Glutamatergic neuron (in vitro differentiated cells): ENCODE data around the gene XRRA1. TPM values are rescaled to one million over a fixed set of nuclear protein-coding genes. Genes with fewer than 3 reads are reported as not detected.

Experiments
- DNase-seq: peaks from one replicate; pipeline ENCODE4 v3.0.0; 2022
- H3K27ac Mint-ChIP-seq: one replicate; pipeline ENCODE4 v1.8.0; 2020; ENCODE audit warnings: mild to moderate bottlenecking, mixed read lengths, inconsistent platforms; ENCODE audit not compliant: unreplicated experiment
- H3K27me3 Mint-ChIP-seq: one replicate; pipeline ENCODE4 v1.8.0; 2020; ENCODE audit warnings: mild to moderate bottlenecking, moderate library complexity, mixed read lengths, inconsistent platforms; ENCODE audit not compliant: unreplicated experiment
- H3K36me3 Mint-ChIP-seq: one replicate; pipeline ENCODE4 v1.8.0; 2020; ENCODE audit warnings: mild to moderate bottlenecking, mixed read lengths, inconsistent platforms; ENCODE audit not compliant: unreplicated experiment
- H3K4me1 Mint-ChIP-seq: one replicate; pipeline ENCODE4 v1.8.0; 2020; ENCODE audit warnings: mild to moderate bottlenecking, low read depth, mixed read lengths, inconsistent platforms; ENCODE audit not compliant: unreplicated experiment
- H3K4me3 Mint-ChIP-seq: one replicate; pipeline ENCODE4 v1.8.0; 2020; ENCODE audit warnings: mild to moderate bottlenecking, mixed read lengths, inconsistent platforms; ENCODE audit not compliant: unreplicated experiment
- H3K9me3 Mint-ChIP-seq: one replicate; pipeline ENCODE4 v1.8.0; 2020; ENCODE audit warnings: mild to moderate bottlenecking, moderate library complexity, mixed read lengths, inconsistent platforms; ENCODE audit not compliant: unreplicated experiment
- total RNA-seq: library from RNA; stranded (reverse); fragmentation: NEBNext Ultra II Directional; extraction: Animal tissue kit (Norgen Biotek cat#: 25700); gene quantifications from one replicate; pipeline ENCODE4 v1.2.1, GENCODE V29; 2021; ENCODE audit not compliant: unreplicated experiment
- TF ChIP-seq, protein P1 (sequence below): fragments of 200-600 bp; sonication (generic); IDR thresholded peaks from one replicate; pipeline ENCODE4 v1.5.0; 2021; ENCODE audit not compliant: partially characterized antibody, unreplicated experiment

The XRRA1 gene
- total RNA-seq, 1 donor from 2014 or later, result 8.6 TPM

DNA sequence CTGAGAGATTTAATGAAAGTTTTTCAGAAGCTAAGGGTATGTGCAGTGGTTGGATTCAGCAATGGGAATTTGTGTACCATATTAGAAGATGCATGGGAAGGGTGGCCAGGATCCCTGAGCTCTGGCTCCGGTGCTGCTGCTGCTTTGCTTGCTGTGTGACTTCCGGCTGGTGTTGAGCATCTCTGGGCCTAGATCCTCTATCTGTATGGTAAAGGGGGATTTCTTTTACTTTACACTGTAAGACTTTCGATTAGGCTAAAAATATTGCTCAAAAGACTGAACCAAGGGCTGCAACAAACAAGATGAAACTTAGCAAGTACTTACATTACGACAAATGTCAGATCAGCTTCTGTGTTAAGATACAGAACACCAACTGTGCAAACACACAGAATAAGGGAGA is 39.1 kb downstream of the XRRA1 start:
- TF ChIP-seq, protein P1, sequence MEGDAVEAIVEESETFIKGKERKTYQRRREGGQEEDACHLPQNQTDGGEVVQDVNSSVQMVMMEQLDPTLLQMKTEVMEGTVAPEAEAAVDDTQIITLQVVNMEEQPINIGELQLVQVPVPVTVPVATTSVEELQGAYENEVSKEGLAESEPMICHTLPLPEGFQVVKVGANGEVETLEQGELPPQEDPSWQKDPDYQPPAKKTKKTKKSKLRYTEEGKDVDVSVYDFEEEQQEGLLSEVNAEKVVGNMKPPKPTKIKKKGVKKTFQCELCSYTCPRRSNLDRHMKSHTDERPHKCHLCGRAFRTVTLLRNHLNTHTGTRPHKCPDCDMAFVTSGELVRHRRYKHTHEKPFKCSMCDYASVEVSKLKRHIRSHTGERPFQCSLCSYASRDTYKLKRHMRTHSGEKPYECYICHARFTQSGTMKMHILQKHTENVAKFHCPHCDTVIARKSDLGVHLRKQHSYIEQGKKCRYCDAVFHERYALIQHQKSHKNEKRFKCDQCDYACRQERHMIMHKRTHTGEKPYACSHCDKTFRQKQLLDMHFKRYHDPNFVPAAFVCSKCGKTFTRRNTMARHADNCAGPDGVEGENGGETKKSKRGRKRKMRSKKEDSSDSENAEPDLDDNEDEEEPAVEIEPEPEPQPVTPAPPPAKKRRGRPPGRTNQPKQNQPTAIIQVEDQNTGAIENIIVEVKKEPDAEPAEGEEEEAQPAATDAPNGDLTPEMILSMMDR, result no peak
- DNase-seq, result no peak
- H3K4me3 Mint-ChIP-seq, result no peak overlapping the region
- no peaks in the 10 kb centered on the region for H3K36me3 Mint-ChIP-seq
- no peaks in the 10 kb centered on the region for H3K9me3 Mint-ChIP-seq
- no peak overlapping the region for H3K27ac Mint-ChIP-seq
- no peaks in the 10 kb centered on the region for H3K27me3 Mint-ChIP-seq
- H3K4me1 Mint-ChIP-seq, result no peaks in the 10 kb centered on the region

GRCh38 chr11:74909385-74909784 is 39.5 kb downstream of the XRRA1 start:
- Mint-ChIP-seq H3K4me1 (no peaks in the 10 kb centered on the region), H3K9me3 (no peaks in the 10 kb centered on the region), H3K4me3 (no peak overlapping the region), H3K27me3 (no peaks in the 10 kb centered on the region), H3K27ac (no peak overlapping the region), H3K36me3 (no peaks in the 10 kb centered on the region)
- DNase-seq, result no peak
- TF ChIP-seq, protein P1, result no peak

DNA sequence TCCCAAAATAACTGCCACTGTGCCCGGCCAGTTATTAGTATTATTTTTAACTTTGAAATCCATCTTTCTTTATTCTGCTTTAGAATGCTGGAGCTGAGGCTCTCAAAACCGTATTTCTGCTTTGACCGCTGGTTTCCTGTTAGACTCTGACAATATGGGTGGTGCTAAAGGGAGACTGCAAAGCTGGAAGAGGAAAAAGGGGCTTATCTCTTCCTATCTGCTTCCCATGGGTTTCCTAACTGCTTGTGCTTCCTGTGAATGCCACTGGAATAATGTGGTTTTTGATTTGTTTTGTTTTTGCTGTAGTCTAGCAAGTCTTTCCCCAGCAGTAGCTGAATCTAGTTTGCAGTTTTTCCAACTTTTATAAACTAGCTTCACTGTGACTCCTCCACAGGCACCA is 43.6 kb downstream of the XRRA1 start:
- Mint-ChIP-seq H3K9me3 (peaks cover 2% of the 10 kb centered on the region), H3K4me1 (no peaks in the 10 kb centered on the region), H3K27ac (no peak overlapping the region), H3K36me3 (no peaks in the 10 kb centered on the region), H3K4me3 (no peak overlapping the region), H3K27me3 (no peaks in the 10 kb centered on the region)
- DNase-seq, result no peak
- TF ChIP-seq, protein P1, result no peak

GRCh38 chr11:74902342-74902741 is 46.5 kb downstream of the XRRA1 start:
- TF ChIP-seq, protein P1, result no peak
- Mint-ChIP-seq H3K4me3 (no peak overlapping the region), H3K4me1 (no peaks in the 10 kb centered on the region), H3K9me3 (peaks cover 4% of the 10 kb centered on the region), H3K27me3 (no peaks in the 10 kb centered on the region), H3K36me3 (peaks cover 6% of the 10 kb centered on the region), H3K27ac (no peak overlapping the region)
- no peak for DNase-seq

DNA sequence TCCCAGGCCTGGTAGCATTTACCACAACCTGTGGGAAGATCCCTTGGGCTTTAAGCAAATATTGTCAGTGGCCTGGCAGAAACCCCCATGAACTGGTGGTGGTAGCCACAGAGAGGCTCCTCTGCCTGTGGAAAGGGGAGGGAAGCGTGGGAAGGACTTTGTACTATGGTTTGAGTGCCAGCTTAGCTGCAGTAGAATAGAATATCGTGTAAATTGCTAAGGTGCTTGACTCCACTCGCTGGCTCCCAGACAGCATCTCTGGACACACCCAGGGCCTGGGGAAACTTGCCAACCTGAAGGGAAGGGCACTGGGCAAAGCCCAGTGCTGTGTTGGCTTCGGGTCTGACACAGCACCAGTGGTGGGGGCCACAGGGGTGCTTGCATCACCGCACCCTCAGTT is 52.6 kb downstream of the XRRA1 start:
- no peak for DNase-seq
- Mint-ChIP-seq H3K9me3 (peaks cover 4% of the 10 kb centered on the region), H3K4me3 (no peak overlapping the region), H3K4me1 (no peaks in the 10 kb centered on the region), H3K27me3 (peaks cover 3% of the 10 kb centered on the region), H3K36me3 (peaks cover 24% of the 10 kb centered on the region), H3K27ac (no peak overlapping the region)
- TF ChIP-seq, protein P1, result no peak
